GM12874 (cell line): ENCODE measurements around the gene ZNF276.

Source experiments
- CTCF ChIP-seq: IDR thresholded peaks from 2 replicates; pipeline ENCODE4 v1.5.1; 2011; ENCODE audit warnings: low read depth, mild to moderate bottlenecking, control low read depth, low read length, moderate library complexity; ENCODE audit not compliant: insufficient read depth

Gene ZNF276

GRCh38 chr16:89727406-89728120, 6.2 kb downstream of the ZNF276 start:
- TF ChIP-seq CTCF, result no peak

- TF ChIP-seq CTCF, result no peak
These were observed 8.0 kb downstream of the ZNF276 start for GRCh38 chr16:89729293-89729692.

- TF ChIP-seq CTCF, result no peak
These were observed 8.7 kb downstream of the ZNF276 start for GRCh38 chr16:89729863-89730593.

GRCh38 chr16:89730610-89731234, 9.4 kb downstream of the ZNF276 start:
- TF ChIP-seq CTCF, result no peak

GRCh38 chr16:89732142-89732917, 11.0 kb downstream of the ZNF276 start:
- no peak for TF ChIP-seq CTCF

- no peak for TF ChIP-seq CTCF
These were observed 11.5 kb downstream of the ZNF276 start for GRCh38 chr16:89732918-89733242.

GRCh38 chr16:89733322-89733721, 12.0 kb downstream of the ZNF276 start:
- no peak for TF ChIP-seq CTCF
